Lung (tissue), 12 donors: ENCODE data around the gene SLC35C1. TPM values are rescaled to one million over a fixed set of nuclear protein-coding genes. Genes with fewer than 3 reads are reported as not detected.

Experiments used
- ATAC-seq: fragments of 200-7000 bp; cut with Tn5 transposase; one replicate; pipeline ENCODE4 v1.9.1; 2020; ENCODE audit warnings: moderate number of reproducible peaks; ENCODE audit not compliant: insufficient read depth, low FRiP score
- DNase-seq, 3 donors: peaks; one replicate each; pipeline ENCODE4 v3.0.0-alpha.2; 2013 to 2017
- H3K27ac ChIP-seq, 2 donors: one replicate each; pipeline ENCODE4 v1.5.1; 2013; ENCODE audit warnings: mild to moderate bottlenecking in 2 of 2, moderate library complexity in 2 of 2, control low read depth in 1 of 2, inconsistent platforms in 1 of 2, low read depth in 1 of 2, low read length in 1 of 2
- H3K27me3 ChIP-seq, 3 donors: one replicate each; pipeline ENCODE4 v1.5.1; 2013; ENCODE audit warnings: low read length in 2 of 3; ENCODE audit not compliant: control insufficient read depth in 3 of 3, insufficient read depth in 3 of 3
- H3K36me3 ChIP-seq, 4 donors: one replicate each; pipeline ENCODE4 v1.5.1; 2013; ENCODE audit warnings: low read length in 4 of 4, mild to moderate bottlenecking in 1 of 4, moderate library complexity in 1 of 4; ENCODE audit not compliant: control insufficient read depth in 4 of 4, insufficient read depth in 4 of 4
- H3K4me1 ChIP-seq, 5 donors: one replicate each; pipeline ENCODE4 v1.5.1; 2013; ENCODE audit warnings: low read length in 5 of 5, mild to moderate bottlenecking in 2 of 5, moderate library complexity in 1 of 5; ENCODE audit not compliant: control insufficient read depth in 5 of 5, insufficient read depth in 5 of 5
- H3K4me3 ChIP-seq: one replicate; pipeline ENCODE4 v1.5.1; 2013; ENCODE audit warnings: mild to moderate bottlenecking, control low read depth, moderate library complexity
- H3K9ac ChIP-seq, 2 donors: one replicate each; pipeline ENCODE4 v1.5.1; 2013; ENCODE audit warnings: low read length in 2 of 2, control low read depth in 1 of 2; ENCODE audit not compliant: insufficient read depth in 1 of 2
- H3K9me3 ChIP-seq, 4 donors: one replicate each; pipeline ENCODE4 v1.5.1; 2013; ENCODE audit warnings: low read length in 3 of 4, mild to moderate bottlenecking in 1 of 4, moderate library complexity in 1 of 4; ENCODE audit not compliant: control insufficient read depth in 4 of 4, insufficient read depth in 3 of 4
- CTCF ChIP-seq: IDR thresholded peaks from 2 replicates; pipeline ENCODE4 v1.5.1; 2012; ENCODE audit warnings: mild to moderate bottlenecking; ENCODE audit errors: control extremely low read depth, extremely low read depth
- WGBS, 2 donors: extraction: QIAGEN DNeasy Blood & Tissue Kit; methylation state at CpG; one replicate each; pipeline ENCODE4 v1.1.7; 2013; 5-methylcytosine and 5-hydroxymethylcytosine counted together
- polyA plus RNA-seq, 2 donors: library from polyadenylated mRNA; stranded (reverse); fragments of 200-250 nt; gene quantifications; one replicate each; pipeline ENCODE4 v1.2.1, GENCODE V29; 2013
- total RNA-seq, 2 donors: library from RNA; depleted of rRNA in 1 of 2; stranded (reverse); fragments of >200 nt in 1 of 2; gene quantifications; one replicate each; pipeline ENCODE4 v1.2.1, GENCODE V29; 2014 to 2021
- donor health status: control.
- donor health status: control.
- donor health status: Bipolar disorder and iron deficiency.
- donor health status: healthy.
- donor health status: DM: yes; HTN: yes; CAD: no.

The SLC35C1 gene
- total and polyA plus RNA-seq, 4 donors: 5.4 to 35.9 (median 24.1) TPM

DNA sequence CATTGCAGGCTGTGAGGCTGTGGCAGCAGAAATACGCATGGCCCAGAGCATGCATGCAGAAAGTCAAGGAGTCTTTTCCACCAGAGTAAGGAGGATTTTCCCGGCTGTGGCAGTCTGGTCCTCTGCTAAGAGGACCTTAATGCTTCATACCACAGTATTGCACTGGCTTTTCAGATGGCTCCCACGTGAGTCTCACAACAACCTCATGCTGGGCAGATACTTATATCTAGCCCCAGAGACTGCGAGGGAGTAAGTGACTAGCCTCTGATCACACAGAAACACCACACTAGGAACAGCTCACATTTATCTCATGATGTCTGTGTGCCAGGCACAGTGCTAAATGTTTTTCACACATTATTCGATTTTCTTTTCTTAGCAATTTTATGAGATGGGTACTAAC lies 50.4 kb downstream of the SLC35C1 start:
- Histone ChIP-seq H3K9ac (no peak overlapping the region), H3K4me1 (peaks cover 28 to 55% (median 38%) of the 10 kb centered on the region in 5 donors), H3K27me3 (no peaks in the 10 kb centered on the region), H3K9me3 (no peaks in the 10 kb centered on the region), H3K27ac (peak overlapping the region; percentile 34 to 42), H3K36me3 (peaks cover 0 to 19% (median 8%) of the 10 kb centered on the region in 4 donors), H3K4me3 (no peak overlapping the region)
- no peak for TF ChIP-seq CTCF
- DNase-seq (no peak), ATAC-seq (no peak)
- 63 to 74% methylated on average over 5 of the region's 5 CpGs for WGBS, 2 donors

- peaks cover 32 to 49% (median 38%) of the 10 kb centered on the region in 5 donors for H3K4me1 ChIP-seq
- ATAC-seq (no peak), DNase-seq (no peak)
- no peak overlapping the region for H3K9ac ChIP-seq
- peak overlapping the region; percentile 41 to 42 for H3K27ac ChIP-seq
- 90 to 92% methylated on average over 6 of the region's 6 CpGs for WGBS, 2 donors
- no peak overlapping the region for H3K4me3 ChIP-seq
- no peaks in the 10 kb centered on the region for H3K9me3 ChIP-seq
- no peaks in the 10 kb centered on the region for H3K27me3 ChIP-seq
- peaks cover 0 to 23% (median 8%) of the 10 kb centered on the region in 4 donors for H3K36me3 ChIP-seq
- TF ChIP-seq CTCF: no peak
These were observed 51.1 kb downstream of the SLC35C1 start for GRCh38 chr11:45856044-45856468.

GRCh38 chr11:45857961-45858474 lies 53.1 kb downstream of the SLC35C1 start:
- TF ChIP-seq CTCF: no peak
- H3K4me1 ChIP-seq: peaks cover 25 to 42% (median 38%) of the 10 kb centered on the region in 5 donors

More at GRCh38 chr11:45857961-45858474, 53.1 kb downstream of the SLC35C1 start:
- Histone ChIP-seq H3K27ac (peak overlapping the region; percentile 84 to 95), H3K4me3 (no peak overlapping the region), H3K9ac (peak overlapping the region in 1 of 2 donors; percentile 83), H3K36me3 (peaks cover 4 to 37% (median 23%) of the 10 kb centered on the region in 4 donors), H3K9me3 (no peaks in the 10 kb centered on the region), H3K27me3 (no peaks in the 10 kb centered on the region)
- ATAC-seq: peak; percentile 70
- WGBS, 2 donors: 32 to 49% methylated on average over 2 of the region's 2 CpGs
- peak; percentile 69 to 88 (median 79) for DNase-seq
